ENCODE measurements around the gene BMP2K.

Gene BMP2K

DNA sequence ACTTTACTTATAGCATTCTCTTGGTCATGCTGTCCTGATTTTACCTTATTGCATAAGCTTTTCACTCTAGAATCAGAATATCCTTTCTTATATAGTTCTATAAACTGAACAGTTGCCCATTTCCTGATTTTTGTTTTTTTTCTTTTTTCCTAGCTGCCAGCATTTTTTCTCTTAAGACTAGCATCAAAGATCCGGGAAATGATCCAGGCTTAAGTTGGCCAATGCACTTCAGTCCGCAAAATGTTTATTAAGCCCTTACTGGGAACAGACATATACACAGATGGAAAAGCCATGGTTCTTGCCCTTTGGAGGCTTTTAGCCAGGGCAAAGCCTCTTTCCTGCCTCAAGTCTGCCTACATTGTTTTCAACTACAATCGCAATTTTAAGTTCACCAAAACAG is 10.1 kb upstream of the BMP2K start:
- no peaks in the 10 kb centered on the region for H3K4me1 ChIP-seq (ENCODE audit: control insufficient read depth, insufficient read depth, low read length)
- H3K36me3 ChIP-seq (ENCODE audit: control insufficient read depth, insufficient read depth, low read length): no peaks in the 10 kb centered on the region
- no peak overlapping the region for H3K27ac ChIP-seq (ENCODE audit: low read depth, low read length)
- H3K9ac ChIP-seq (ENCODE audit: low read length): no peak overlapping the region
- no peak overlapping the region for H3K4me3 ChIP-seq (ENCODE audit: low read length)
- no peaks in the 10 kb centered on the region for H3K27me3 ChIP-seq (ENCODE audit: control insufficient read depth, insufficient read depth, low read length)

DNA sequence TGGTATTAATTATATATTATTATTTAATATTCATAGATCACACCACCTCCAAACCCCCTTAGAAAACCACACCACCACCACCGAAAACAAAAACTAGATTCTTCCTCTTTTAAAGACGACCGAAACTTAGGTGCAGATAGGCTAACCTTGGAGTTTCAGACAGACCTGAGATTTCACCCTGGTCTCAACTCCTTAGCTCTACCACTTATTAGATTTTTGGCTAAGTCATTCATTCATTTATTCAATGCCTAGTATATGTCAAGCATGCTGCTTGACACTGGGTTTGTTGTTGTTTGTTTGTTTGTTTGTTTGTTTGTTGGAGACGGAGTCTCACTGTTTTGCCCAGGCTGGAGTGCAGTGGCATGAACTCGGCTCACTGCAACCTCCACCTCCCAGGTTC is 9.5 kb upstream of the BMP2K start:
- H3K36me3 ChIP-seq (ENCODE audit: control insufficient read depth, insufficient read depth, low read length): no peaks in the 10 kb centered on the region
- no peak overlapping the region for H3K9ac ChIP-seq (ENCODE audit: low read length)
- no peaks in the 10 kb centered on the region for H3K27me3 ChIP-seq (ENCODE audit: control insufficient read depth, insufficient read depth, low read length)
- no peak overlapping the region for H3K27ac ChIP-seq (ENCODE audit: low read depth, low read length)
- H3K4me1 ChIP-seq (ENCODE audit: control insufficient read depth, insufficient read depth, low read length): no peaks in the 10 kb centered on the region
- H3K4me3 ChIP-seq (ENCODE audit: low read length): no peak overlapping the region

DNA sequence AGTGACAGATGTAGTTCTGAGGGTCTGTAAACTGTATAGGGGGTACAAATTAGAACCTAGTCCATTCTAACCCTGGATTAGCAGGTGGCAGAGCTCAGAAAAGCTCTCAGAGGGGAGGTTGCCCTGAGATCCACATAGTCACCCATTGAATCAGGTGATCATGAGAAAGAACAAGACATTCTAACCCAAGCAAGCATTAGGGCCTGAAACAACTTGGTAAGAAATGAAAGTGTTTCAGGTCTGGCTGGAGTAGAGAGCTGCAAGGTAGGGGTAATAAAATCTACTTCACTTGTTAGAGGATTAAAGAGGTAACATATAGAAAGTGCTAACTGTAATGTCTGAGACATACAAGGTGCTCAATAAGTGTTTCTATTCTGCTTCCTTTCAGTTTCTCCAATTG is 8.8 kb upstream of the BMP2K start:
- Histone ChIP-seq H3K27me3 (ENCODE audit: control insufficient read depth, insufficient read depth, low read length) (no peaks in the 10 kb centered on the region), H3K4me3 (ENCODE audit: low read length) (no peak overlapping the region), H3K36me3 (ENCODE audit: control insufficient read depth, insufficient read depth, low read length) (no peaks in the 10 kb centered on the region), H3K4me1 (ENCODE audit: control insufficient read depth, insufficient read depth, low read length) (no peaks in the 10 kb centered on the region), H3K9ac (ENCODE audit: low read length) (no peak overlapping the region), H3K27ac (ENCODE audit: low read depth, low read length) (no peak overlapping the region)

DNA sequence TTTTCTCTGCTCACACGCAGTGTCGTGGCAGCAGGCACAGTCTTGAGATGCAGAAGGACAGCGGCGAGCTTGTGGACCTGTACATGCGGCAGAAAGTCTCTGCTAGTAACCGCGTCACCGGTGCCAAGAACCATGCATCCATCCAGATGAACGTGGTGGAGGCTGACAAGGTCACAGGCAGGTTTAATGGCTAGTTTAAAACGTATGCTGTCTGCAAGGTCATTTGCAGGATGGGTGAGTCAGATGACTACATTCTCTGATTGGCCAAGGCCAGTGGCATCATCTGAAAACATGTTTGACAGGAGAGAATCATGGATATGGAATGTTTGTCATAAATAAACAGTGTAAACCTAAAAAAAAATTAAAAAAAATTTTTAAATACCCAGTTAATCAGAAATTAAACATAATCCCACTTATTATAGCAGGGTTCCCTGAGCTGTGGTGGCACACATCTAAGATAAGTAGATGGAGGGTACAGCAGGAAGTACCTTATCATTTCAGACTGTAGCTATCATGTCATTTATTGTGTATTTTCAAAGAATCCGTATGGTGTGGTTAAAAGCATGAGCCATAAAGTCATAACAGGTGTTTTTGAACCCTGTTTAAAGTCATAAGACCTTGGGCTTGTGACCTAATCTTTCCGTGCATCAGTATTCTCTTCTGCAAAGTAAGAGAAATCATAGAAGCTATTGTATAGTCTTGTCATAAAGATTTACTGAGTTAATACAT is 7.5 kb upstream of the BMP2K start:
- Histone ChIP-seq H3K4me1 (ENCODE audit: control insufficient read depth, insufficient read depth, low read length) (no peaks in the 10 kb centered on the region), H3K36me3 (ENCODE audit: control insufficient read depth, insufficient read depth, low read length) (no peaks in the 10 kb centered on the region), H3K9ac (ENCODE audit: low read length) (no peak overlapping the region), H3K27me3 (ENCODE audit: control insufficient read depth, insufficient read depth, low read length) (no peaks in the 10 kb centered on the region), H3K4me3 (ENCODE audit: low read length) (no peak overlapping the region), H3K27ac (ENCODE audit: low read depth, low read length) (no peak overlapping the region)

DNA sequence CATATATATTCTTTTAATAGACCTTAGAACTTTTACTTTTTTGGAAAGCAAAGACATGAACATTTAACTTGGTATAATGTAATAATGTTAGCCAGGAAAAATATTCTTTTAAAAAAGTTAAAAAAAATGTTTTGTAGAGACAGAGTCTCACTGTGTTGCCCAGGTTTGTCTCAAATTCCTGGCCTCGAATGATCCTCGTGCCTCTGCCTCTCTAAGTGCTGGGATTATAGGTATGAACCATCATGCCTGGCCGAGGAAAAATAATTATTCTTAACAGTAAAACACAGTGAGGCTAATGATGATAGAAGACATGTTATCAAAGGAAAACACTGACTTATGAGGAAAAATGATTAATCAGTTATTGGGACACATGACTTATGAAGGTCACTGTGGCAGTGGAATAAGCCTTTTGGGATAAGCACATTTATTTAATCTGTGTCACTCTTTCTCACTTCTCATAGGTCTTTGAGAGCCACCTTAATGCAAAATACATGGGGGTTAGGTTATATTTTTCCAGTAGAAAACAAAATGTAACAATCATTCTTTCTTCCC is 6.0 kb upstream of the BMP2K start:
- Histone ChIP-seq H3K4me1 (ENCODE audit: control insufficient read depth, insufficient read depth, low read length) (peaks cover 3% of the 10 kb centered on the region), H3K4me3 (ENCODE audit: low read length) (no peak overlapping the region), H3K27ac (ENCODE audit: low read depth, low read length) (no peak overlapping the region), H3K27me3 (ENCODE audit: control insufficient read depth, insufficient read depth, low read length) (no peaks in the 10 kb centered on the region), H3K36me3 (ENCODE audit: control insufficient read depth, insufficient read depth, low read length) (no peaks in the 10 kb centered on the region), H3K9ac (ENCODE audit: low read length) (no peak overlapping the region)

DNA sequence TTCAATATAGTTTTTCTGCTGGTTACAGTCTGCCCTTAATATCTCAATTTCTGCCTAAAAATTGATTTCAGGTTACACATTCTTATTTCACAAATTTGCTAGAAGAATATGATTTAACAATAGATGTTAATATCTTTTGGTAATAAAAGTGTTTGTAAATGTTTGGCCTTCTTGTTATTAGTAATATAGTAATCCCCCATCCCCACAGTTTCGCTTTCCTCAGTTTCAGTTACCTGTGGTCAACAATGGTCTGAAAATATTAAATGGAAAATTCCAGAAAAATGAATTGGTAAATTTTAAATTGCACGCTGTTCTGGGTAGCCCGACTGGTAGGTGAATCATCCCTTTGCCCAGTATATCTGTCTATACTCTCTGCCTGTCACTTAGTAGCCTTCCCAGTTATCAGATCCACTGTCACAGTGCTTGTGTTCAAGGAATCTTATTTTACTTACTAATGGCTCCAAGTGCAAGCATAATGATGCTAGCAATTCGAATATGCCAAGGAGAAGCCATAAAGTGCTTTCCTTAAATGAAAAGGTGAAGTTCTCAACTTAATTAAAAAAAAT is 3.5 kb upstream of the BMP2K start:
- H3K27me3 ChIP-seq (ENCODE audit: control insufficient read depth, insufficient read depth, low read length): no peaks in the 10 kb centered on the region
- no peaks in the 10 kb centered on the region for H3K36me3 ChIP-seq (ENCODE audit: control insufficient read depth, insufficient read depth, low read length)
- H3K4me1 ChIP-seq (ENCODE audit: control insufficient read depth, insufficient read depth, low read length): peaks cover 3% of the 10 kb centered on the region
- no peak overlapping the region for H3K4me3 ChIP-seq (ENCODE audit: low read length)
- H3K9ac ChIP-seq (ENCODE audit: low read length): no peak overlapping the region
- no peak overlapping the region for H3K27ac ChIP-seq (ENCODE audit: low read depth, low read length)

DNA sequence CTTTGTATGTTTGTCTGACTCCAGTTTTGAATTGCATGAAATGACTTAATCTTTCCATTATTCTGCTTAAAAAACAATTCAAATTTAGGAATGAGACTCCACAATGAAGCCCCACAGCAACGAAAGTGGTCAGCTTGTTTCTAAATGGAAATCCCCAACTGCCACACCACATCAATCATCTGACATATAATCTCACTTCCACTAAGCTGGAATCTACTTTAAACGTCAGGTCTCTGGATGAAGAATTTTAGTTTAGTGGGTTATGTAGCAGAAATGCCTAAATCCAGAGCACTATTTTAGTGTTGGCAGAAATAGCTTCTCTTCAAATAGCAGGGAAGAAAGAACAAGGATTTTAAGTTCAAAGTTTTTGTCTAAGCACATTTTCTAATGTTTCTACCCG is 1.7 kb upstream of the BMP2K start:
- Histone ChIP-seq H3K36me3 (ENCODE audit: control insufficient read depth, insufficient read depth, low read length) (no peaks in the 10 kb centered on the region), H3K4me1 (ENCODE audit: control insufficient read depth, insufficient read depth, low read length) (peaks cover 3% of the 10 kb centered on the region), H3K27me3 (ENCODE audit: control insufficient read depth, insufficient read depth, low read length) (no peaks in the 10 kb centered on the region), H3K4me3 (ENCODE audit: low read length) (no peak overlapping the region), H3K9ac (ENCODE audit: low read length) (no peak overlapping the region), H3K27ac (ENCODE audit: low read depth, low read length) (peak overlapping the region; percentile 96)

DNA sequence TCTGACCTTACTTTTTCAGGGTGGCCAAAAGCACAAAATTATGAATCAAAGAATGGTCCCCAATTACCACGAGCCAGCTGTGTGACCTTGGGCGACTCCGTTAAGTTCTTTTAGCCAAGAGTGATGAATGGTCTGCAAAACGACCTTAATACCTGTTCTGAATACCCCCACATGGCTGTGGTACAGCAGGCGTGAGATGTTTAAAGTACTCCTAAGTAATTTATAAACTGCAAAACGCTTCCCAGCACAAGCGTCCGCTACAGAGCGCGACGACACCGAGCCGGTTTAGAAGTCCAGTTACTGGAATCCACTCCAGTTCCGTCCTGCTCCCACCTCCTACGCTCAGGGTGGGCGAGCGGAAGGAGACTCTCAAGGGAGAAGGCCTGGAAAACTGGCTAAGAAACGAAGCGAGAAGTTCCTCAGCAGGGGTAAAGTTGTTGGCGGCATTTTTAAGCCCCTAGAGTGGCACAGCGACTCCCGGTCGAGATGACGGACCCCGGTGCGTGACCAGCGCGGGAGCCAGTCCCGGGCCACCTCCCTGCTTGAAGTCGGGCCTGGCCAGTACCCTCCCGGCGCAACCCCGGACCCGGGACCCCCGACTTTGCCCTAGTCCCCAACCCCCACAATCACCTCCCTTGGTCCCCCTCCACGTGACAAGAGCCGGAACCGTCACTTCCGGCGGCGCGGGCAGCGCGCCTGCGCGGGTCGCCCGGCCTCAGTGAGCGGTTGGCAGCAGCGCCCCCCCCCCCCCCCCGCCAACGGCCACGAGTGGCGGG is 659 bp upstream of the BMP2K start:
- H3K27me3 ChIP-seq (ENCODE audit: control insufficient read depth, insufficient read depth, low read length): no peaks in the 10 kb centered on the region
- peak overlapping the region; percentile 96 for H3K27ac ChIP-seq (ENCODE audit: low read depth, low read length)
- peak overlapping the region; percentile 91 for H3K9ac ChIP-seq (ENCODE audit: low read length)
- H3K4me1 ChIP-seq (ENCODE audit: control insufficient read depth, insufficient read depth, low read length): peaks cover 3% of the 10 kb centered on the region
- H3K36me3 ChIP-seq (ENCODE audit: control insufficient read depth, insufficient read depth, low read length): no peaks in the 10 kb centered on the region
- H3K4me3 ChIP-seq (ENCODE audit: low read length): peak overlapping the region; percentile 84

DNA sequence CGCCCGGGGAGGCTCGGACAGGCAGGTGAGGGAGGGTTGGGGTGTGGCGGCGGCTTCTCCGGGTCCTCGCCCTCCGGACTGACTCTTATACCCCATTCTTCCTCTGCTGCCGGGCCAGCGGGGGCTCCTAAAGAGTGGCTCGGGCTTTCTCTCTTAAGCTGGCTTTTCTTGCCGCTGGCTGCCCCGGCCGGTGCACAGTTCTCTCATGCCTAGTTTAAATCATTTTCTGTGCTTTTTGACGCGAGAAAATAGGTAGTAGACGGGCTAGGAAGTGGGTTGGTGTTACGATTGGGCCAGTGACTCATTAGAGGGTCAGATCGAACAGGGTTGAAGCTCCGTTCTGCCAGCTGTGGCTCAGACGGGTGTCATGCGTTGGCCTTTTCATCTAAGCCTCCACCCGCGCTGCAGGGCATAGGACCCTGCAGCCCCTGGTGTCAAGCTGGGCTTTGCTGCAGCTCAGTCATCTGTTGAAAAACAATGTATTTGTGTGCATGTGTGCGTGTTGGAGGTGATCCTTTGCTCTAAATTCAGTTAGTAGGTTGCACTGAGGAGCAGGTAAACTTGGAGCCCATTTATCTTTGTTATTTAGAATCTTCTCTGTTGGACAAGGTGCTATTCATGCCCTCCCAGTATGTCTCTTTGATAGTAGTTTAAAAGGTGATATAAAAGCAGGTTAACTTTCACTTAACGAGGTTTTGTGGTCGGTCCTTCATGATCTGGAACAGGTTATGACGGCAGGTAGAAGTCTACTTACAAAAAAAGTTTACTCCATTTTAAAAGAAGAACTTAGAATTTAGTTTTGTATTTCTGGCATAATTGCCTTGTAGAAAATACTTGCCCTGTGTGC is 802 bp downstream of the BMP2K start:
- Histone ChIP-seq H3K27ac (ENCODE audit: low read depth, low read length) (no peak overlapping the region), H3K27me3 (ENCODE audit: control insufficient read depth, insufficient read depth, low read length) (no peaks in the 10 kb centered on the region), H3K36me3 (ENCODE audit: control insufficient read depth, insufficient read depth, low read length) (no peaks in the 10 kb centered on the region), H3K4me1 (ENCODE audit: control insufficient read depth, insufficient read depth, low read length) (peaks cover 3% of the 10 kb centered on the region), H3K9ac (ENCODE audit: low read length) (peak overlapping the region; percentile 66), H3K4me3 (ENCODE audit: low read length) (peak overlapping the region; percentile 84)

DNA sequence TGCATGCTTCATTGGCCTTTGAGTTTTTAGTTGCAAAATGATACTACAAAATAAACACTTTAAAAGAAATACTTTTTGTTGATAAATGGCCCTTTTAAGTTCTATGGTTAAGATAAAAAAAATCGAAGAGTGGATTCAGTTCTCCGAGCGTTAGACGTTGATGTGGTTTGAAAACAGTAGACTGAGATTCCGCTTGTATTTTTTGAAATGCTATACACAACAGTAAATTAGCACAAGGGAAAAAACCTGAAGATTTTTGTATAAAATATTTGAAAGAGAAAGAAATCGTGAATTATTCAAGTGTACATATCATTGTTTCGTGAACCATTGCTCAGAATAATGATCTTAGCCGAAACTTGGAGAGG is 1.4 kb downstream of the BMP2K start:
- Histone ChIP-seq H3K4me3 (ENCODE audit: low read length) (peak overlapping the region; percentile 84), H3K9ac (ENCODE audit: low read length) (no peak overlapping the region), H3K4me1 (ENCODE audit: control insufficient read depth, insufficient read depth, low read length) (peaks cover 3% of the 10 kb centered on the region), H3K27ac (ENCODE audit: low read depth, low read length) (no peak overlapping the region), H3K27me3 (ENCODE audit: control insufficient read depth, insufficient read depth, low read length) (no peaks in the 10 kb centered on the region), H3K36me3 (ENCODE audit: control insufficient read depth, insufficient read depth, low read length) (no peaks in the 10 kb centered on the region)

DNA sequence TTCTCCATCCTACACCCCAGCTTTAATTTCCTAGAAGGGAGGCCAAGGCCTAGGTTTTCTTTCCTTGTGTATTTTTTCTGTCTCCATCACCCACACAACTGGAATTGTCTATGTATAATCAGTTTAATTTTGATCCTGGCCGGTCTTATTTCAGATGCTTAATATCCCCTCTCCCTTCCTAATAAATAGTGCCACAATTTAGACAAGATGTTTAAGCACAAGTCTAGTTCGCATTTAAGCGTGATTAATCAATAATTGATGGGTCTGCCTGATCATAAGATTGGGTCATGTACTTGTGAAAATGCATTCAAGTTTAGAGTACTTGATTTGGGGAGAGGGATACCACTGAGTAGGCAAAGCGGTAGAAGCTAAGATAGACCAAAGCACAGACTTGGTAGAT is 2.4 kb downstream of the BMP2K start:
- Histone ChIP-seq H3K4me3 (ENCODE audit: low read length) (peak overlapping the region; percentile 10), H3K27me3 (ENCODE audit: control insufficient read depth, insufficient read depth, low read length) (no peaks in the 10 kb centered on the region), H3K27ac (ENCODE audit: low read depth, low read length) (no peak overlapping the region), H3K9ac (ENCODE audit: low read length) (no peak overlapping the region), H3K36me3 (ENCODE audit: control insufficient read depth, insufficient read depth, low read length) (no peaks in the 10 kb centered on the region), H3K4me1 (ENCODE audit: control insufficient read depth, insufficient read depth, low read length) (peaks cover 3% of the 10 kb centered on the region)

DNA sequence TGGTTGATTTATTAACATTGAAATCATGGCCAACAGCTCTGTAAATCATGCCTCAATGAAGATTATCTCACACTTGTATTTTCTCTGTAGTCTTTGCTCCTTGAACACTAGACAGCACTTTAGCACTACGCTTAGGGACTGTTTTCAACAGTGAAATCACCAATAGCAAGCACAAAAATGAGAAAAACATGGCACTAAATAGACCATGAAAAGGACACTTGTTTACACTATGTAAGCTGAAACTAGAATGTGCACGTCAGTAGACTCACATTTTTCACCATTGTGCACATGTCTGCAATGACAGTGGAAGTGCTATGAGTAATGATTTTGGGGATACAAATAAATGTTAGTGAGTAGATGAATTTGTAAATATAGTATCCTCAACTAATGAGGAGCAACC is 3.1 kb downstream of the BMP2K start:
- peaks cover 3% of the 10 kb centered on the region for H3K4me1 ChIP-seq (ENCODE audit: control insufficient read depth, insufficient read depth, low read length)
- no peaks in the 10 kb centered on the region for H3K36me3 ChIP-seq (ENCODE audit: control insufficient read depth, insufficient read depth, low read length)
- no peak overlapping the region for H3K27ac ChIP-seq (ENCODE audit: low read depth, low read length)
- no peak overlapping the region for H3K4me3 ChIP-seq (ENCODE audit: low read length)
- no peaks in the 10 kb centered on the region for H3K27me3 ChIP-seq (ENCODE audit: control insufficient read depth, insufficient read depth, low read length)
- no peak overlapping the region for H3K9ac ChIP-seq (ENCODE audit: low read length)

All from rectal smooth muscle tissue (tissue), 1 donor.